Neural cell (in vitro differentiated cells): ENCODE measurements around the gene PRR5L.

Experiments
- CTCF ChIP-seq: fragments of 450-650 bp; IDR thresholded peaks from 2 replicates; pipeline ENCODE4 v1.5.1; 2014; ENCODE audit warnings: antibody characterized with exemption, mild to moderate bottlenecking, moderate library complexity; ENCODE audit not compliant: poor library complexity, severe bottlenecking
- POLR2AphosphoS5 ChIP-seq: IDR thresholded peaks from 2 replicates; pipeline ENCODE4 v1.6.1; 2012

GRCh38 chr11:36343436-36343835 is 47.3 kb downstream of the PRR5L start:
- TF ChIP-seq POLR2AphosphoS5 = no peak
- no peak for TF ChIP-seq CTCF
